CD4-positive, alpha-beta T cell treated with Interleukin-17A for 4 hours (primary cell): ENCODE data around the gene CAMK2B.
A peak's percentile ranks its signal among the peaks of the same experiment; 100 is the strongest.

ENCODE experiments used
- DNase-seq: peaks from one replicate; pipeline ENCODE4 v3.0.0-alpha.2; 2020; ENCODE audit warnings: mixed read lengths

The CAMK2B gene

DNA sequence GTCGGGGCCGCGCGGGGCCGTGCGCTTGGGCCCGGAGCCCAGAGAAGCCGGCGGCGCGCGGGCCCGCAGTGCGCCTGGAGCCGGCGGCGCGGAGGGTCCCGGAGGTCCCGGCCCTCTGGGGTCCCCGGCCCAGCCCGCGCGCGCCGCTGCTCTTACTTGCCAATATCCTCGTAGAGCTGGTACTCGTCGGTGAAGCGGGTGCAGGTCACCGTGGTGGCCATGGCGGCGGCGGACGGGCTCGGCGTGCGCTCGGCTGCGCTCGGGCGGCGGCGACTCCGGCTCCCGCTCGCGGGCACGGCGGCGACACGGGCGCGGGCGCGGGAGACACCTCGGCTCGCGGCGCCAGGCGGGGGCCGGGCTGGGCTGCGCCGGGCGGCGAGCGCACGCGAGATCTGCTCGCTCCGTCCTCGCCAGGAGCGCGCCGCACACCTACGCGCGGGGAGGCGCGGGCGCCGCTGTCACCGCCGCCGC, at the start of gene CAMK2B:
Gene CAMK2B (minus strand): TSS at position 394 of the 471 bp plus-strand sequence. CDS start 173 bp downstream, at position 221.
- no peak for DNase-seq

DNA sequence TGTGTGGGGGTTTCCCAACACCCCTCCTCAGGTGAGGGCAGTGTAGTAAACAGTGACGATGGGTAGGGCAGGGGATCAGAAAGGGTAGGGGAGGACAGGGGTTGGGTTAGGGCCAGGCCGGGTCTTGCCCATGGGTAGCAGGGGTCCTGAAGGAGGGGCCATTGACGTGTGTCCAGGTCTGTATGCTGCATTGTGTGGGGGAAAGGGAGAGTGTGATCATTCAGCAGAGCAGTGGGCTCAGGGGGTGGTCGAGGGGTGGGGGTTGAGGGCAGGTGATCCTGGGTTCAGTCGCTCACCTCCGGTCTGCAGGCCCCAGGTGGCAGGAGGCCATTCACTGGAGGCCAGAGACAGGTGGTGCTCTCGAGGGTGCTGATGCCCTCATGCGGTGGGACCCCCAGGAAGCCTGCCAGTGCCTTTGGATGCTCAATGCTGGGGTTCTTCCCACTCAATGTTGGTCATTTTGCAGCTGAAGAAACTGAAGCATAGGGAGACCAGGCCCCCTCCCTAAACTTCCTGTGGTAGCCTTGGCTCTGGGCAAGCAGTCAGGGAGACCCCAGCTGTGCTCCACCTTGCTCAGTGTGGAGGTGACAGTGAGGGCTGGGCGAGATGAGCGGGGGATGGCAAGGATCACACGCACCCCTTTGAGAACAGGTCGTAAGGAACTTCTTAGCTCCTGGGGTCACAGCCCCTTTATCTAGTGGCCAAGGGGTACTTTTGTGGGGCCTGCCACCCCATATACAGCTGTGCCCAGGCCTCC, 48.8 kb upstream of the CAMK2B start:
- DNase-seq = no peak

DNA sequence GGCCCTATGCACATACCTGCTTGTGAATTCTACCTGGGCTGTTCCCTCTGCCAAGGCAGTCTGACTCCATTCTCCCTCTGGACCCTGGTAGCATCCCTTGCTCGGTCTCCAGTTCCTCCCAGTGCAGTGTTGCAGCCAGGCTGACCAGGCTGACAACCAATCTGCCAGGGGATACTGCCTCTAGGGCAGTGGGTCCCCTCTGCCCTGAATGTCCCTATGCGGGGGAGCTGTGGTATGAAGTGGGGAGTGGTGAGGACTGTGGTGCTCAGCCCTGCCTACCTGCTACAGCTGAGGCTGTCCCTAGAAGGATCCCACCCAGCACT, 48.0 kb upstream of the CAMK2B start:
- no peak for DNase-seq

DNA sequence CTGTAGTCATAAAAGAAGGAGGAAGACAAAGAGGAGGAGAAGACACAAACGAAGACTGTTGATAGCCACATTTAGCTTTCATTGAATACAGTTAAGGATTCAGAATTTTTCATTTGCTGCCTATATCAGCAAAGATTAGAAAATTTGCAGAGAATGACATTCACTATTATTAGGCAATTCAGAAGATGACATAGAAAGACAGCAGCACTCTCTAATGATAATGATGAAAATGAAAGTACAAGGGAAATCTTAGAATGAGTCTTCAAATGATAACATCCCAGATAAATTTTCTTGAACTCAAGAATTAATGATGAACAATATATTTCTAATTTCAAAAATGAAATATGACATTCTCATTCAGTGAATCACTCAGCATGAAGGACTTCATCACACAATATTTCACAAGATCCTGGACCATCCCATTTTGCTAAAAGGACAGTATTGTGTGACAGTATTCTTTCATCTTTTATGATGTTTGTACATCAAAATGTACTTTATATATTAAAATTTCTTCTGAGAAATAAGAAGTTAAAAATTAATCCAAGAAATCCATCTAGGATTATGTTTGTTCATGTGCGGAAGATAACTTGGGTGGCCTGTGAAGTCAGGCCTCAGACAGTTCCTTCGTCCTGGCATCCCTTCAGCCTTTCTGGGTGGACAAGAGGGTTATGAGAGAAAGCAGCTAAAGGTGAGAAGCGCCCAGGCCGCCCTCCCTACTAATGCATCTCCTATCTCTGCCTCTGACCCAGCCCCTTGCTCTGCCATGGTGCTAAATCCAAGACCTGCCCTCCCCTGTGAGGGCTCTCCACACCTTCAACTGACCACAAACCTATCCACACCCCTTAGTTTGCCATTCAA, 47.4 kb upstream of the CAMK2B start:
- no peak for DNase-seq

- DNase-seq = no peak
Measured at GRCh38 chr7:44368885-44369284, 43.5 kb upstream of the CAMK2B start.

DNA sequence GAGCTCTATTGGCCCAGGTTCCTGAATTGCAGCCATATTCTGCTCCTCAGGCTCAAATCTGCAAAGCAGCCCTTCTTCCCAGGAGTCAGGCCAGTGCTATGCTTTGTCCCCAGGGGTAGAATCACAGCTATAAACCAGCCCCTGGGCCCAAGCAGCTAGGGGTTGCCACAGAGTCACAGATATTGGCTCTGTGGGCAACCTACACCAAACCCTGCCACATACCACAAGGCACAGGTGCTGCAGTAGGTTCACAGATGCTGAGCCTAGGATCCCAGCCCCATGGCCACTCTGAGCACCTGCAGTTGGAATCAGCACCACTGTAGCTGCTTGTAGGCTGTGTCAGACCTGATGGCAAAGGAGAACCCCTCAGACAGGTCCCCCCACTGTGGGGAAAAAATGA, 43.1 kb upstream of the CAMK2B start:
- DNase-seq = no peak

- DNase-seq = no peak
Measured at GRCh38 chr7:44367475-44368043, 42.2 kb upstream of the CAMK2B start.

DNA sequence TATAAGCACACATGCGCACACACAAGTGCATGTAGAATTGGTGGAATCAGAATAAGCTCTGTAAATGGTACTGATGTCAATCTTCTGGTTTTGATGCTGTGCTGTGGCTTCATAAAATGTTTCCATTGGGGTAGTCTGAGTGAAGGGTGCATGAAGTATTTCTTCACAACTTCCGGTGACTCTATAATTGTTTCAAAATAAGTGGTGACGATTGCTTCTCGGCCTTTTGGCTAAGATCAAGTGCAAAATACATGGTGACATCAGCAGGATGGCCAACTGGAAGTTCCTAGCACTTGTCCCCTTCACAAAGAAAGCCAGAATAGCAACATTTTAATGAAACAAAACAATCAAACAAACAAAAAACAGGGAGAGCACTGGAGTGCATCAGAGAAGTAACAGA, 41.6 kb upstream of the CAMK2B start:
- DNase-seq = no peak

DNA sequence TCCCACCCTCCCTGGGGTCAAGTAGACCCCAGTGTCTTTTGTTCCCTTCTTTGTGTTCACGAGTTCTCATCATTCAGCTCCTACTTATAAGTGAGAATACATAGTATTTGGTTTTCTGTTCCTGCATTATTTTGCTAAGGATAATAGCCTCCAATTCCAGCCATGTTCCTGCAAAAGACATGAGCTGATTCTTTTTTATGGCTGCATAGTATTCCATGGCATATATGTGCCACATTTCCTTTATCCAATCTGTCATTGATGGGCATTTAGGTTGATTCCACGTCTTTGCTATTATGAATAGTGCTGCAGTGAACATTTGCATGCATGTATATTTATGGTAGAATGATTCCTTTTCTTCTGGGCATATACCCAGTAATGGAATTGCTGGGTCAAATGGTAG, 28.3 kb upstream of the CAMK2B start:
- no peak for DNase-seq

GRCh38 chr7:44348851-44349781, 23.7 kb upstream of the CAMK2B start:
- DNase-seq = no peak

- peak; percentile 24 for DNase-seq
Measured at GRCh38 chr7:44348300-44348699, 22.9 kb upstream of the CAMK2B start.

DNA sequence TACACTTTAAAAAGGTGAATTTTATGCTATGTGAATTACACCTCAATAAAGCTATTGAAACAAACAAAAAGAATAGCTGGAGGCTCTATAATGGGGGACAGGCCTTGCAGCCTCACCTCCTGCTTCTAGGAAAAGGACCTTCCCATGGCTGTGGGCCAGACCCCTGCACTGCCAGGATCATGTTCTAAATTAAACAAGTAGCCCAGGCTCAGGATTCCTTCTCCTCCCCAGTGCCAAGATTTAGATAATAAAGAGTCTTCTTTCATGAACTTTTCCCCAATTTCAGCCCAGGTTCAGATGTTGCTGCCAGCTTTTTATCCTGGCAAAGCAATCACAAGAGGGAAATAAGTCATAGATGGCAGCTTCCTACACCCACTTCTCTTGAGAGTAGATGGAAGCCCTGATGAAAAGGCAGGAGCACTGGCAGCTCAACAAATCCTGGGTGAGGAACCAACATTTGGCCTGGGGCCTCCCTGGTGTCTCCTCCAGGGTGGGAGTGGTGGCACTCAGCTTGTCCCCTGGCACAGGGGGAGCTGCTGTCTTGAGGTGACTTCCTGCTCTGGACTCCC, 22.2 kb upstream of the CAMK2B start:
- DNase-seq = no peak

DNA sequence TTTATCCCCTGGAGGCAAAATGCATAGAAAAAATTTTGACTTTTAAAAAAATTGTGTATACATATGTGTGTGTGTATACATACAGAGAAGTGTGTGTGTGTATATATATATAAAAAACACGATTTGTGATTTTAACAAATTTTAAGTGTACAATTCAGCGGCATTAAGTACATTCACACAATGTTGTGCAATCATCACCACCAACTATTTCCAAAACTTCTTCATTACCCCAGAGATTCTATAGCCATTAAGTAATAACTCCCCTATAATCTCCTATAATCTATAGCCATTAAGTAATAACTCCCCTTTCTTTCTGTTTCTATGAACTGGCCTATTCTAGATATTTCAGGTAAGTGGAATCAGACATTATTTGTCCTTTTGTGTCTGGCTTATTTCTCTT, 20.7 kb upstream of the CAMK2B start:
- no peak for DNase-seq

DNA sequence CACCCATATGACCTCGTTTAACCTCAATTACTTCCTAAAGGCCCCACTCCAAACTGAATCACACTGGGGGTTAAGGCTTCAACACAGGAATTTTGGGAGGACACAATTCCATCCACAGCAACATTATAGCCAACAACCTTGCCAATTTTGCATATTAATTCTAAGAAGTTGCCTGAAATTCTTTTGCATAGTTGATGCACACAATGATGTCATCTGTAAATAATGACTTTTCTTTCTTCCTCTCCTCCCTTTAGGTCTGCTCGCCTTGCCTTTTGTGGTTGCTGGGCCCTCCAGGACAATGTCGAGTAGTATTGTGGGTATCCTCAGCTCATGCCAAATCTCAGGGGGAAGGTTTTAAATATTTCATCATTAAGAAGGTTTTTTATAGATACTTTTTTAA, 16.0 kb upstream of the CAMK2B start:
- no peak for DNase-seq

DNA sequence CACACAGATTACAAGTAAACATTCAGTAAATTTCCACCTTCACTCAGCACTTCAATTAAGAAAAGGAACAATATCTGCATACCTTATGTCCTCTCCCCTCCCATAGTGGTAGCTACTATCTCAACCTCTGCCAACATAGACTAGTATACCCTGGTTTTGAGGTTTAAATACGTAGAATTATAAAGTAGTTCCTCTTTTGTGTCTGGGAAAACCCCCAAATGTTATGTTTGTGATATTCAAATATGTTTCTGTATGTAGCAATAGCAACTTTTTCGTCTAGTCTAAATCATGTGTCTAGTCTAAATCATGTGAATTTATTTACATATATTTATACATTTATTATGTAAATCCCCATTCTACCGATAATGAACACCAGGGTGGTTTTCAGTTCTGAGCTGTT, 13.2 kb upstream of the CAMK2B start:
- DNase-seq = no peak

DNA sequence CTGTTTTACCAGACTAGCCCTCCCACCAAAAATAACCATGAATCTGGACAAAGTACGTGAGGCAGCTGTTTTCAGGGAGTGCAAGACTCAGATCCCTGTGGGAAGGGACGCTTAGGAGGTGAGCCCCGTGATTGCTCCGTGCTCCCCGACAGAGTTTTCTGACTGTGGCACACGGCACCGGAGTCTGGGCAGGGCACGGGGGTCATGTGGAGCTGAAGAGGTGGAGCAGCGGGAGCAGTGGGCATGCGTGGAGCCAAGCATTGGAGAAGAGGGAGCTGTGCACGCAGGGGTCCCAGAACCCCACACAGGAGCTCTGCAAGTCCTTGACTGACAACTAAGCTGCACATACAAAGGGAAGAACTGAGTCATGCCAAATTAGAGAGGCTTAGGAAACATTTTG, 11.1 kb upstream of the CAMK2B start:
- no peak for DNase-seq

DNA sequence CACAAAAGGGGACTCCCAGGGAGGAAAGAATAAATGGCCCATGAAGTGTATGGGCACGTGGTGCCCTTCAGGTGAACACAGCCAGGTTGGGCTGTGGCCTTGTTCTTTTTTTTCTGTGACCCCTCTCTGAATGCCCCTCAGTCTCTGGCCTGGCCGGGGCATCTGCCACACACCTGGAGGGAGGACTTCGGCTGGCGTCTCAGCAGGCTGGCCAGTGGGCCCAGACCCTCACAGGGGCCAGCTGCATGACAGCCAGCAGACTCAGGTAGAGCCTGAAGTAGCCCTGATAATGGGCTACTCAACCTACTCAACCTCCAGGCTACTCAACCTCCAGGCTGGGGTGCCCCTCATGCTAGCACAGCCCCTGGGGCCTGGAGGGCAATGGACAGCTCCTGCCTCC, 9.8 kb upstream of the CAMK2B start:
- no peak for DNase-seq

- DNase-seq = no peak
Measured at GRCh38 chr7:44334734-44335097, 9.3 kb upstream of the CAMK2B start.

- no peak for DNase-seq
Measured at GRCh38 chr7:44333911-44334733, 8.7 kb upstream of the CAMK2B start.

DNA sequence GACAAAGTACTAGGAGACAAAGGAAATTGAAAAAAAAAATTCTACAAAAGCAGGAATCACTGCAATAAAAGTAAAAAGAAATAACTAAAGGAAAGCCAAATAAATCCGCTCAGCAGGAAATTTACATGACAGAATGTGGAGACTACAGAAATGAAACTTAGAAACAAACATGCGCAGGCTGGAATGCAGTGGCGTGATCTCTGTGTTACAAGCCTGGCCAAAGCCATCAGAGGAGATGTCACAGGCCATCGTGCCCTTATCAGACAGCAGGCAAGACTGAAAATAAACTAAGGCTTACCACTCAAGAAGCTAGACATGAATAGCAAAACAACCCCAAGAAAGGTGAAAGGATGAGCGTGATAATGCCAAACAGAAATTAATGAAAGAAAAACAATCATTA, 6.3 kb upstream of the CAMK2B start:
- DNase-seq = no peak

- no peak for DNase-seq
Measured at GRCh38 chr7:44330331-44330730, 4.9 kb upstream of the CAMK2B start.

DNA sequence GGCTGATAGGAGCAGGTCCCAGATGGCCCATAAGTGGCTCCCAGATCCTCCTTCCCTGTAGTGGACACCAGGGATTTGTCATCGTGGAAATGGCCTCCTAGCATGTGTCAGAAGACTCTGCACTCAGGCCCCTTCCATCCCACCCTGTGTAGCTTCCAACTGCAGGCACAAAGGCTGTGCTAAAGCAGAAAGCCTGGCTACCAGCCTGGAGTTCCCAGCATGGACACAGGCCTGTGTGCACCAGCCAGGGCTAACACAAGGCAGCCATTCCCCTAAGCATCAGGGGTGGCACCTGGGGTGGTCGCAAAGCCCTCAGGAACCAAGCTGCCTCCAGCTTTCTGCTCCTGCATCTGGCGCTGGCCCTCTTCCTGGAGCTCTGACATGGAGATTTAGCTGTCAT, 4.5 kb upstream of the CAMK2B start:
- no peak for DNase-seq
